LNCAP (cell line): ENCODE results near the gene TJP1.

Source experiments
- TF ChIP-seq, protein P1 (sequence below): fragments of 450-650 bp; IDR thresholded peaks from 2 replicates; pipeline ENCODE4 v1.5.1; 2017; ENCODE audit warnings: mild to moderate bottlenecking

The TJP1 gene

DNA sequence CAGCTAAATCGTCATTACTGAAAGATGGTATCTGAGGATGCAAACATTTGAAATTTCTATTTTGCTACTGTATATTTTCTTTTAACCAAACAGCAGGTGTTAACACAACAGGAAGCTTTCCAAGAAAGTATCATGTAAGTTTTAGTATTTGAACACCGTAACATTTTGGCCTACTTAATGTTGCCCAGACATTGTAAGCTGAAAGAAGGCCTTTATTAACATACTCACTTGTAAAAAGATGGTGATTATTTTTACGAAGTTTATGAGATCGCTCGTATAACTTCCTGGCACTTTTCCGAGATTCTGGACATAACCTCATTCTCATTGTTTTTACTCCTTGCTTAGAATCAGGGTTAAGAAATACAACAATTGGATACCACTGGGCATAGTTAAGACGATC is 95.7 kb downstream of the TJP1 start:
- TF ChIP-seq, protein P1, sequence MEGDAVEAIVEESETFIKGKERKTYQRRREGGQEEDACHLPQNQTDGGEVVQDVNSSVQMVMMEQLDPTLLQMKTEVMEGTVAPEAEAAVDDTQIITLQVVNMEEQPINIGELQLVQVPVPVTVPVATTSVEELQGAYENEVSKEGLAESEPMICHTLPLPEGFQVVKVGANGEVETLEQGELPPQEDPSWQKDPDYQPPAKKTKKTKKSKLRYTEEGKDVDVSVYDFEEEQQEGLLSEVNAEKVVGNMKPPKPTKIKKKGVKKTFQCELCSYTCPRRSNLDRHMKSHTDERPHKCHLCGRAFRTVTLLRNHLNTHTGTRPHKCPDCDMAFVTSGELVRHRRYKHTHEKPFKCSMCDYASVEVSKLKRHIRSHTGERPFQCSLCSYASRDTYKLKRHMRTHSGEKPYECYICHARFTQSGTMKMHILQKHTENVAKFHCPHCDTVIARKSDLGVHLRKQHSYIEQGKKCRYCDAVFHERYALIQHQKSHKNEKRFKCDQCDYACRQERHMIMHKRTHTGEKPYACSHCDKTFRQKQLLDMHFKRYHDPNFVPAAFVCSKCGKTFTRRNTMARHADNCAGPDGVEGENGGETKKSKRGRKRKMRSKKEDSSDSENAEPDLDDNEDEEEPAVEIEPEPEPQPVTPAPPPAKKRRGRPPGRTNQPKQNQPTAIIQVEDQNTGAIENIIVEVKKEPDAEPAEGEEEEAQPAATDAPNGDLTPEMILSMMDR: no peak

GRCh38 chr15:29724026-29724425 is 98.2 kb downstream of the TJP1 start:
- TF ChIP-seq, protein P1: no peak

GRCh38 chr15:29713784-29714183 is 108.5 kb downstream of the TJP1 start:
- TF ChIP-seq, protein P1: no peak

DNA sequence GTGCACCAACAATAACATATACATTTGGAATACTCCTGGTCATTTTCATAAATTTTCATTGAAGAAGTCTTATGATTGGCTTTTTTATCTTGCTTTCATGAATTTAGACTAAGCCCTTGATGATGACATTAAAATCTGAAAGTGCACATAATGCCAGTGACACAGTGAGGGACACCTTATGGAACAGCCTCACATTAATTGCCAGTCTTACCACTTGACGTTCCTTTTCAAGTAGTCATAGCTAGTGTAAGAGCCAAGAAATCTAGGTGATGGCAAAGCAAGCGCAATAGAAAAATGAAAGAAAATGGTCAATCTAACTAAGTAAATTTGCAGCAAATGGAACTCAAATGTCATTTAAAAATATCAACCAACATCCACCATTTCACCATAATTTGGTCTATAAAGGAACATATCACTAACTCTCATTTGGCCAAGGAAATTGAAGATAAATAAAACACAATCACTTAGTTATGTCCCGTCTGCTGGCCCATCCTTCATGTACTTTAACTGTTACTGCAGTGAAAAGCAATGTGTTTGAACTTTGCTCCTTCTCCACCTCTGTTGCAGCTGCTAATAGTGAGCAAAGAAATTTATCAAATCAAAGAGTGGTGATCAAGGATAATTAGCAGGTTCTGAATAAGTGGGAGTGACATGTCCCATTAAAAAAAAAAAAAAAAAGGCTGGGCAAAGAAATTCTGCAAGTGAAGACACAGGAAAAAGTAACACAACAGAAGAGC is 110.0 kb downstream of the TJP1 start:
- TF ChIP-seq, protein P1: no peak

DNA sequence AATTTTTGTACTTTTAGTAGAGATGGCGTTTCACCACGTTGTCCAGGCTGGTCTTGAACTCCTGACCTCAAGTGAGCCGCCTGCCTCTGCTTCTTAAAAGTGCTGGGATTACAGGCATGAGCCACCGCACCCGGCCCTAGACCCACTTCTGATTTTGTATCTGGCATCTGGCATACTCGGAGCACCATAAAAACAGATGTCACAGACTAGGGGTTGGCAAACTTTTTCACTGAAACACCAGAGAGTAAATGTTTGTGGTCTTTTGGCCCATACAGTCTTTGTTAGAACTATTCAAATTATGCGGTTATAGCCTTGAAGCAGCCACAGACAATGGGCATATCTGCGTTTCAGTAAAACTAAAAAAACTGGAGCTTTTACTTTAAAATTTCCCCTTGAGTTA is 110.7 kb downstream of the TJP1 start:
- TF ChIP-seq, protein P1: no peak

- TF ChIP-seq, protein P1: no peak
Measured at GRCh38 chr15:29708519-29708918, 113.7 kb downstream of the TJP1 start.

GRCh38 chr15:29704950-29705597 is 117.2 kb downstream of the TJP1 start:
- TF ChIP-seq, protein P1: no peak
